CD4-positive, alpha-beta memory T cell (primary cell): Measurements from ENCODE around the gene SIM1. TPM values are rescaled to one million over a fixed set of nuclear protein-coding genes. Genes with fewer than 3 reads are reported as not detected.

Experiments
- CTCF ChIA-PET: fragments of 350-600 bp; sonication (Branson Sonifier 250); formaldehyde crosslinking; loops from one replicate; lab custom pipeline; 2021; ENCODE audit warnings: inconsistent platforms; ENCODE audit not compliant: partially characterized antibody; lab: Charles Lee
- POLR2A ChIA-PET: fragments of 350-600 bp; sonication (Branson Sonifier 250); formaldehyde crosslinking; loops from one replicate; lab custom pipeline; 2021; ENCODE audit not compliant: partially characterized antibody; lab: Charles Lee
- DNase-seq, 5 donors: peaks; one replicate each; pipeline versions ENCODE4 v3.0.0 to v3.0.0-alpha.2; 2020 to 2022; ENCODE audit warnings: mixed read lengths in 1 of 5
- H3K27ac ChIP-seq: one replicate; pipeline ENCODE4 v1.7.0; 2013; ENCODE audit warnings: low read depth, low read length
- H3K27me3 ChIP-seq: 2 replicates; pipeline ENCODE4 v1.7.0; 2013; ENCODE audit warnings: mild to moderate bottlenecking, low read length, moderate library complexity; ENCODE audit not compliant: insufficient read depth
- H3K36me3 ChIP-seq: 2 replicates; pipeline ENCODE4 v1.7.0; 2013; ENCODE audit warnings: mild to moderate bottlenecking, low read length, moderate library complexity; ENCODE audit not compliant: insufficient read depth
- H3K4me1 ChIP-seq: 2 replicates; pipeline ENCODE4 v1.7.0; 2013; ENCODE audit warnings: mild to moderate bottlenecking, low read length, moderate library complexity; ENCODE audit not compliant: insufficient read depth
- H3K4me3 ChIP-seq, 2 donors: one replicate each; pipeline ENCODE4 v1.7.0; 2013; ENCODE audit warnings: low read length in 2 of 2, mild to moderate bottlenecking in 1 of 2
- H3K9me3 ChIP-seq, 2 donors: one replicate each; pipeline ENCODE4 v1.7.0; 2013; ENCODE audit warnings: low read length in 2 of 2, control low read depth in 1 of 2; ENCODE audit not compliant: control insufficient read depth in 1 of 2
- H3K27ac Mint-ChIP-seq, 7 donors: one replicate each; pipeline ENCODE4 v1.8.0; 2020 to 2021; ENCODE audit warnings: mixed read lengths in 7 of 7, mild to moderate bottlenecking in 6 of 7, inconsistent platforms in 3 of 7, moderate library complexity in 3 of 7
- H3K27me3 Mint-ChIP-seq, 2 donors: one replicate each; pipeline ENCODE4 v1.8.0; 2020 to 2021; ENCODE audit warnings: mixed read lengths in 2 of 2
- H3K36me3 Mint-ChIP-seq, 2 donors: one replicate each; pipeline ENCODE4 v1.8.0; 2020 to 2021; ENCODE audit warnings: mixed read lengths in 2 of 2, inconsistent platforms in 1 of 2, mild to moderate bottlenecking in 1 of 2
- H3K4me1 Mint-ChIP-seq, 4 donors: one replicate each; pipeline ENCODE4 v1.8.0; 2020 to 2021; ENCODE audit warnings: mixed read lengths in 4 of 4, mild to moderate bottlenecking in 1 of 4
- H3K4me3 Mint-ChIP-seq, 8 donors: one replicate each; pipeline ENCODE4 v1.8.0; 2020 to 2021; ENCODE audit warnings: mixed read lengths in 8 of 8, mild to moderate bottlenecking in 7 of 8, moderate library complexity in 6 of 8, inconsistent platforms in 3 of 8
- H3K9me3 Mint-ChIP-seq, 8 donors: one replicate each; pipeline ENCODE4 v1.8.0; 2020 to 2021; ENCODE audit warnings: mixed read lengths in 8 of 8, mild to moderate bottlenecking in 5 of 8, inconsistent platforms in 3 of 8, moderate library complexity in 1 of 8
- intact Hi-C: fragments of 100-400 bp; cut with micrococcal nuclease; formaldehyde crosslinking; loops from one replicate; pipeline ENCODE4 v1.15.1; 2023
- polyA plus RNA-seq, 2 donors: library from polyadenylated mRNA; unstranded; fragments of 300-500 nt; fragmentation: Illumina TruSeq; gene quantifications; one replicate each; pipeline ENCODE4 v1.2.3, GENCODE V29; 2021
- total RNA-seq, 2 experiments: library from RNA; stranded (reverse); gene quantifications; one replicate each; pipeline ENCODE4 v1.2.3, GENCODE V29; 2021

SIM1 gene
- total and polyA plus RNA-seq, 4 experiments from 2014 or later: not detected

GRCh38 chr6:100493206-100493888, 28.6 kb upstream of the SIM1 start:
- ChIA-PET POLR2A (no interaction called here), CTCF (no interaction called here)
- H3K4me3 Mint-ChIP-seq: no peak overlapping the region
- Histone ChIP-seq H3K27ac (no peak overlapping the region), H3K36me3 (no peaks in the 10 kb centered on the region), H3K4me1 (no peaks in the 10 kb centered on the region), H3K9me3 (no peaks in the 10 kb centered on the region), H3K27me3 (no peaks in the 10 kb centered on the region), H3K4me3 (no peak overlapping the region)
- no peaks in the 10 kb centered on the region for H3K4me1 Mint-ChIP-seq
- H3K36me3 Mint-ChIP-seq: no peaks in the 10 kb centered on the region
- H3K27me3 Mint-ChIP-seq: peaks cover 20 to 31% of the 10 kb centered on the region in 2 donors
- DNase-seq: no peak
- peaks cover 0 to 11% (median 7%) of the 10 kb centered on the region in 8 donors for H3K9me3 Mint-ChIP-seq
- intact Hi-C loops: no loop called here
- no peak overlapping the region for H3K27ac Mint-ChIP-seq

GRCh38 chr6:100491952-100492670, 27.4 kb upstream of the SIM1 start:
- intact Hi-C loops: no loop called here
- DNase-seq: no peak
- Histone ChIP-seq H3K27ac (no peak overlapping the region), H3K4me1 (no peaks in the 10 kb centered on the region), H3K36me3 (no peaks in the 10 kb centered on the region), H3K4me3 (no peak overlapping the region), H3K27me3 (no peaks in the 10 kb centered on the region), H3K9me3 (no peaks in the 10 kb centered on the region)
- ChIA-PET POLR2A (no interaction called here), CTCF (no interaction called here)
- Mint-ChIP-seq H3K4me1 (no peaks in the 10 kb centered on the region), H3K27ac (no peak overlapping the region), H3K4me3 (no peak overlapping the region), H3K36me3 (no peaks in the 10 kb centered on the region), H3K9me3 (peaks cover 0 to 6% (median 3%) of the 10 kb centered on the region in 8 donors), H3K27me3 (peaks cover 16 to 29% of the 10 kb centered on the region in 2 donors)

GRCh38 chr6:100490065-100490464, 25.3 kb upstream of the SIM1 start:
- intact Hi-C loops: no loop called here
- Mint-ChIP-seq H3K36me3 (no peaks in the 10 kb centered on the region), H3K27me3 (peaks cover 13 to 29% of the 10 kb centered on the region in 2 donors), H3K9me3 (no peaks in the 10 kb centered on the region), H3K4me1 (no peaks in the 10 kb centered on the region), H3K27ac (no peak overlapping the region), H3K4me3 (no peak overlapping the region)
- POLR2A ChIA-PET: no interaction called here
- H3K9me3 ChIP-seq: no peaks in the 10 kb centered on the region
- no peak overlapping the region for H3K4me3 ChIP-seq
- no peaks in the 10 kb centered on the region for H3K27me3 ChIP-seq
- no peaks in the 10 kb centered on the region for H3K4me1 ChIP-seq
- DNase-seq: no peak
- H3K27ac ChIP-seq: no peak overlapping the region
- H3K36me3 ChIP-seq: no peaks in the 10 kb centered on the region
- CTCF ChIA-PET: no interaction called here

GRCh38 chr6:100488244-100488643, 23.5 kb upstream of the SIM1 start:
- Histone ChIP-seq H3K4me1 (no peaks in the 10 kb centered on the region), H3K4me3 (no peak overlapping the region), H3K27ac (no peak overlapping the region), H3K27me3 (no peaks in the 10 kb centered on the region), H3K36me3 (no peaks in the 10 kb centered on the region), H3K9me3 (no peaks in the 10 kb centered on the region)
- intact Hi-C loops: no loop called here
- DNase-seq: no peak
- H3K4me3 Mint-ChIP-seq: no peak overlapping the region
- H3K9me3 Mint-ChIP-seq: no peaks in the 10 kb centered on the region
- POLR2A ChIA-PET: no interaction called here
- H3K4me1 Mint-ChIP-seq: no peaks in the 10 kb centered on the region
- CTCF ChIA-PET: no interaction called here
- H3K27ac Mint-ChIP-seq: no peak overlapping the region
- H3K27me3 Mint-ChIP-seq: peaks cover 17 to 24% of the 10 kb centered on the region in 2 donors
- no peaks in the 10 kb centered on the region for H3K36me3 Mint-ChIP-seq

GRCh38 chr6:100487638-100488037, 22.9 kb upstream of the SIM1 start:
- no peaks in the 10 kb centered on the region for H3K9me3 ChIP-seq
- Mint-ChIP-seq H3K9me3 (no peaks in the 10 kb centered on the region), H3K4me3 (no peak overlapping the region), H3K27ac (no peak overlapping the region), H3K27me3 (peaks cover 13 to 23% of the 10 kb centered on the region in 2 donors), H3K4me1 (no peaks in the 10 kb centered on the region), H3K36me3 (no peaks in the 10 kb centered on the region)
- no peak overlapping the region for H3K4me3 ChIP-seq
- intact Hi-C loops: no loop called here
- POLR2A ChIA-PET: no interaction called here
- H3K4me1 ChIP-seq: no peaks in the 10 kb centered on the region
- H3K27ac ChIP-seq: no peak overlapping the region
- CTCF ChIA-PET: no interaction called here
- no peaks in the 10 kb centered on the region for H3K27me3 ChIP-seq
- no peak for DNase-seq
- H3K36me3 ChIP-seq: no peaks in the 10 kb centered on the region

GRCh38 chr6:100485268-100485667, 20.5 kb upstream of the SIM1 start:
- Mint-ChIP-seq H3K27ac (no peak overlapping the region), H3K36me3 (no peaks in the 10 kb centered on the region), H3K4me1 (no peaks in the 10 kb centered on the region), H3K27me3 (peaks cover 8 to 14% of the 10 kb centered on the region in 2 donors), H3K4me3 (no peak overlapping the region), H3K9me3 (no peaks in the 10 kb centered on the region)
- intact Hi-C loops: no loop called here
- DNase-seq: no peak
- Histone ChIP-seq H3K36me3 (no peaks in the 10 kb centered on the region), H3K4me1 (no peaks in the 10 kb centered on the region), H3K27ac (no peak overlapping the region), H3K27me3 (no peaks in the 10 kb centered on the region), H3K9me3 (no peaks in the 10 kb centered on the region), H3K4me3 (no peak overlapping the region)
- POLR2A ChIA-PET: no interaction called here
- CTCF ChIA-PET: no interaction called here

GRCh38 chr6:100484474-100484873, 19.8 kb upstream of the SIM1 start:
- ChIA-PET POLR2A (no interaction called here), CTCF (no interaction called here)
- Histone ChIP-seq H3K27ac (no peak overlapping the region), H3K36me3 (no peaks in the 10 kb centered on the region), H3K4me1 (no peaks in the 10 kb centered on the region), H3K27me3 (no peaks in the 10 kb centered on the region), H3K4me3 (no peak overlapping the region), H3K9me3 (no peaks in the 10 kb centered on the region)
- Mint-ChIP-seq H3K9me3 (no peaks in the 10 kb centered on the region), H3K27me3 (peaks cover 8 to 11% of the 10 kb centered on the region in 2 donors), H3K36me3 (no peaks in the 10 kb centered on the region), H3K4me1 (no peaks in the 10 kb centered on the region), H3K4me3 (no peak overlapping the region), H3K27ac (no peak overlapping the region)
- DNase-seq: no peak
- intact Hi-C loops: no loop called here
